Measurements from ENCODE around the gene ZBTB40. TPM values are rescaled to one million over a fixed set of nuclear protein-coding genes. Genes with fewer than 3 reads are reported as not detected.

The ZBTB40 gene
- total RNA-seq, 1 experiment from 2014 or later, result 16.3 TPM

DNA sequence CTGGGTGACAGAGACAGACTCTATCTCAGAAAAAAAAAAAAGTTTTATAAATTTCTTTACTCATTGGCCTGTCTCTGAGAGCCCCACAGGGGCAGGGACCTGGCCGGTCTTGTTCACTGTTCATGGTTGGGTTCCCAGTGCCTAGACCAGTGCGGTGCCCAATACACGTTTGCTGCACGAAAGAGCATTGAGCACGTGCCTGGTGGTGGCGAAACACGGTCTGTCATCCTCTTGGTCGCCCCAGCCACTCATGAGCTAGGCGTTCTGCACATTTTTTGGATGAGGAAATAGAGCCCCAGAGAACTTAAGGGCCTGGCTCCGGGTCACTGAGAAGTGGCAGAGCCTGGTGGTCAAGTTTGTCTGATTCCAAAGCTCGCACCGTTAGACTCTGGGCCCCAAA is 93.0 kb downstream of the ZBTB40 start:
- H4K91ac ChIP-seq (ENCODE audit: insufficient read length, low read depth, low read length), result no peak overlapping the region
- no peaks in the 10 kb centered on the region for H3K79me1 ChIP-seq (ENCODE audit: insufficient read depth, low read depth, low read length, poor library complexity, severe bottlenecking)
- H3T11ph ChIP-seq (ENCODE audit: low read length), result no peak overlapping the region
- H3K27ac Mint-ChIP-seq, result no peak overlapping the region
- no peak overlapping the region for H2AFZ ChIP-seq (ENCODE audit: low read length)
- H3K18ac ChIP-seq (ENCODE audit: insufficient read length, low read depth, low read length), result no peak overlapping the region
- H3K9me3 ChIP-seq (ENCODE audit: control insufficient read depth, low read depth, low read length), result no peaks in the 10 kb centered on the region
- TF ChIP-seq, protein P1, sequence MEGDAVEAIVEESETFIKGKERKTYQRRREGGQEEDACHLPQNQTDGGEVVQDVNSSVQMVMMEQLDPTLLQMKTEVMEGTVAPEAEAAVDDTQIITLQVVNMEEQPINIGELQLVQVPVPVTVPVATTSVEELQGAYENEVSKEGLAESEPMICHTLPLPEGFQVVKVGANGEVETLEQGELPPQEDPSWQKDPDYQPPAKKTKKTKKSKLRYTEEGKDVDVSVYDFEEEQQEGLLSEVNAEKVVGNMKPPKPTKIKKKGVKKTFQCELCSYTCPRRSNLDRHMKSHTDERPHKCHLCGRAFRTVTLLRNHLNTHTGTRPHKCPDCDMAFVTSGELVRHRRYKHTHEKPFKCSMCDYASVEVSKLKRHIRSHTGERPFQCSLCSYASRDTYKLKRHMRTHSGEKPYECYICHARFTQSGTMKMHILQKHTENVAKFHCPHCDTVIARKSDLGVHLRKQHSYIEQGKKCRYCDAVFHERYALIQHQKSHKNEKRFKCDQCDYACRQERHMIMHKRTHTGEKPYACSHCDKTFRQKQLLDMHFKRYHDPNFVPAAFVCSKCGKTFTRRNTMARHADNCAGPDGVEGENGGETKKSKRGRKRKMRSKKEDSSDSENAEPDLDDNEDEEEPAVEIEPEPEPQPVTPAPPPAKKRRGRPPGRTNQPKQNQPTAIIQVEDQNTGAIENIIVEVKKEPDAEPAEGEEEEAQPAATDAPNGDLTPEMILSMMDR (conservative IDR thresholded peaks at IDR 0.05), result no peak
- no peak overlapping the region for H2BK5ac ChIP-seq (ENCODE audit: insufficient read length, low read length)
- no peak overlapping the region for H3K56ac ChIP-seq (ENCODE audit: insufficient read length, low read depth, low read length)
- no CpG with 5 or more reads among the region's 12 CpGs for WGBS (ENCODE audit: extremely low coverage, insufficient read length, low lambda C conversion rate)
- H3K9me3 Mint-ChIP-seq, result no peaks in the 10 kb centered on the region
- H2BK12ac ChIP-seq (ENCODE audit: insufficient read length, low read depth, low read length), result no peak overlapping the region
- H3K14ac ChIP-seq (ENCODE audit: insufficient read depth, low read length), result no peak overlapping the region
- H3K4me1 ChIP-seq (ENCODE audit: insufficient read depth, low read length), result no peaks in the 10 kb centered on the region
- no peak overlapping the region for H2BK20ac ChIP-seq (ENCODE audit: low read depth, low read length, poor library complexity, severe bottlenecking)
- no peak overlapping the region for H3K27ac ChIP-seq (ENCODE audit: insufficient read length, low read depth, low read length)
- H4K20me1 ChIP-seq (ENCODE audit: control insufficient read depth, insufficient read depth, insufficient read length), result no peaks in the 10 kb centered on the region
- no peak overlapping the region for H3K4ac ChIP-seq (ENCODE audit: low read depth, low read length)
- H3K27me3 ChIP-seq (ENCODE audit: insufficient read depth, low read length), result no peaks in the 10 kb centered on the region
- no peak overlapping the region for H2BK15ac ChIP-seq (ENCODE audit: low read depth, low read length)
- no peak overlapping the region for H3K23ac ChIP-seq (ENCODE audit: insufficient read length, low read depth, low read length)
- no peak overlapping the region for H3K9ac ChIP-seq (ENCODE audit: extremely low read depth, insufficient read length, low read length)
- no peak overlapping the region for H4K5ac ChIP-seq (ENCODE audit: insufficient read length, low read depth, low read length)
- no peak overlapping the region for H2BK120ac ChIP-seq (ENCODE audit: low read depth, low read length, poor library complexity, severe bottlenecking)
- H4K8ac ChIP-seq (replicated peaks; ENCODE audit: insufficient read length, low read depth, low read length), result no peak overlapping the region
- H3K4me1 Mint-ChIP-seq, result peaks cover 0 to 30% of the 10 kb centered on the region in 2 experiments; a peak in 3 of 4 replicates
- H3K4me2 ChIP-seq (ENCODE audit: insufficient read depth, insufficient read length, low read length), result no peak overlapping the region
- peaks cover 19% of the 10 kb centered on the region for H3K27me3 Mint-ChIP-seq (ENCODE audit: low read depth)
- no peak overlapping the region for H2AK5ac ChIP-seq (ENCODE audit: insufficient read length, low read length)
- DNase-seq, result no peak
- no peak overlapping the region for H3K4me3 Mint-ChIP-seq
- no peaks in the 10 kb centered on the region for H3K79me2 ChIP-seq (ENCODE audit: insufficient read depth, low read length)
- H3K36me3 Mint-ChIP-seq (ENCODE audit: insufficient read depth in 1 of 3, low read depth in 3 of 3), result no peaks in the 10 kb centered on the region; a peak in 1 of 7 replicates
- H3K23me2 ChIP-seq (ENCODE audit: insufficient read length, low read depth, low read length, poor library complexity, severe bottlenecking), result no peaks in the 10 kb centered on the region
